PC-9 (cell line): ENCODE results near the gene CTNNA3.

ENCODE experiments used
- EZH2 ChIP-seq: fragments of 200-600 bp; sonication (generic); IDR thresholded peaks from 2 replicates; pipeline ENCODE4 v1.8.0; 2017; ENCODE audit warnings: antibody characterized with exemption, low read depth
- TF ChIP-seq, protein P1 (sequence below): fragments of 200-600 bp; sonication (generic); conservative IDR thresholded peaks from 2 replicates; pipeline ENCODE4 v1.6.1; 2017; ENCODE audit warnings: mixed run types, antibody characterized with exemption, mild to moderate bottlenecking, moderate library complexity

DNA sequence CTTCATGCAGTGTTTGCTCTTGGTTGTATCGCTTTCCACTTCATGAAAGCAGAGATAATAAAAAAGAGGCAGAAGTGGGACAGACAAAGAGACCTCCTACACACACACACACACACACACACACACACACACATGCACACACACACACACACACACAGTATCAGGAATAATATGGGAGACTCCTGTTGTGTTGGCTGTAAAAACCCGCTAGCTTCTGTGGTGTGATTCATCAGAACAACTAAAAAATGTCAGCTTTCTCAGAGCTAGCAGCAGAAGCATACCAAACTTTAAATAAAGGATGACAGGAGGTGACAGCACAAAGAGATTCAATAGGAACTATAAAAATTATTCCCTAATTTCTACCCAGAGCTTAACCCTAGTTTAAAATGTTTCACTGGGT is 918.3 kb downstream of the CTNNA3 start:
- TF ChIP-seq, protein P1, sequence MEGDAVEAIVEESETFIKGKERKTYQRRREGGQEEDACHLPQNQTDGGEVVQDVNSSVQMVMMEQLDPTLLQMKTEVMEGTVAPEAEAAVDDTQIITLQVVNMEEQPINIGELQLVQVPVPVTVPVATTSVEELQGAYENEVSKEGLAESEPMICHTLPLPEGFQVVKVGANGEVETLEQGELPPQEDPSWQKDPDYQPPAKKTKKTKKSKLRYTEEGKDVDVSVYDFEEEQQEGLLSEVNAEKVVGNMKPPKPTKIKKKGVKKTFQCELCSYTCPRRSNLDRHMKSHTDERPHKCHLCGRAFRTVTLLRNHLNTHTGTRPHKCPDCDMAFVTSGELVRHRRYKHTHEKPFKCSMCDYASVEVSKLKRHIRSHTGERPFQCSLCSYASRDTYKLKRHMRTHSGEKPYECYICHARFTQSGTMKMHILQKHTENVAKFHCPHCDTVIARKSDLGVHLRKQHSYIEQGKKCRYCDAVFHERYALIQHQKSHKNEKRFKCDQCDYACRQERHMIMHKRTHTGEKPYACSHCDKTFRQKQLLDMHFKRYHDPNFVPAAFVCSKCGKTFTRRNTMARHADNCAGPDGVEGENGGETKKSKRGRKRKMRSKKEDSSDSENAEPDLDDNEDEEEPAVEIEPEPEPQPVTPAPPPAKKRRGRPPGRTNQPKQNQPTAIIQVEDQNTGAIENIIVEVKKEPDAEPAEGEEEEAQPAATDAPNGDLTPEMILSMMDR: no peak
- no peak for TF ChIP-seq EZH2
